NCI-H1048 (cell line): ENCODE results near the gene PDIK1L.
"Not testable (repeated sequence)": the region's sequence is repeated elsewhere in the genome, so short reads cannot be mapped to it uniquely, and the experiment has no call there.

ENCODE experiments used
- DNase-seq: peaks from one replicate; lab custom pipeline; 2025; lab: John Stamatoyannopoulos, UW

PDIK1L gene

DNA sequence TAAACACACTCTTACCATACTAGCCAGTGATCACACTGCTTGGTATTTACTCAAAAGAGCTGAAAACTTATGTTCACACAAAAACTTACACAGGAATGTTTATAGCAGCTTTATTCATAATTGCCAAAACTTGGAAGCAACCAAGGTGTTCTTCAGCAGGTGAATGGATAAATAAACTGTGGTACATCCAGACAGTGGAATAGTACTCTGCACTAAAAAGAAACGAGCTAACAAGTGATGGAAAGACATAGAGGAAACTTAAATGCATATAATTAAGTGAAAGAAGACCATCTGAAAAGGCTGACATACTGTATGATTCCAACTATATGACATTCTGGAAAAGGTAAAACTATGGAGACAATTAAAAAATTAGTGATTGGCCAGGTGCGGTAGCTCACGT, 20.7 kb upstream of the PDIK1L start:
- DNase-seq, result no peak

DNA sequence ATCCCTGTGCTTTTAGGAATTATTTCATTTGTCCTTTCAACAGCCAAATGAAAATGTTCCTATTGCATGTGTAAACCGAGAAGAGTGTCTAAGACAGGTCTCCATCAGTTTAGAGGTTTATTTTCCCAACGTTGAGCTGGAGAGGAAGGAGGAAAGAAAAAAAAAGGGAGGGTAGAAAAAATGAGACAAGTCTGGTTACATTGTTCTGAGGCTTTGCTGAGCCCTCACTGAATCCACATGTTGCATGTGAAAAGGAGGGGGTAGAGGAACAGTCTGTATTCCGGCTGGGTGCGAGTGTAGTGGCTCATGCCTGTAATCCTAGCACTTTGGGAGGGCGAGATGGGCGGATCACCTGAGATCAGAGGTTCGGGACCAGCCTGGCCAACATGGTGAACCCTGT, 19.2 kb upstream of the PDIK1L start:
- no peak for DNase-seq

DNA sequence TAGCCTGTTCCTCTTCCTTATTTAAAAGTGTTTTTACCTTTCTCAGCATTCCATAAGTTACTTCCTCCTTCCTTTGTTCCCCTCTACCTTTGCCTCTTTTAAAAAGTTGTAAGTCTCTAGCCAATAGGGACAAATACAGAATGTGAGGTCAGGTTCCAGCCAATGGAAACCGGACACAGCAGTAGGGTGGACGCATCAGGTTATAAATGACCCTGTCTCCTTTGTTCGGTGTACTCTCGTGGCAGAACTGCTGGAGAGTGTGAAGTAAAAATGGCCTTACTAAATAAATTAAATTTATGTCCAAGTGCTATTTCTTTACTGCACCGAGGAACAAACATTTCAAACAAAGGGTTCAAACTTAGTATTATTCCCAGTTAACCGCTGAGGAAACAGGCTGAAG, 18.1 kb upstream of the PDIK1L start:
- DNase-seq, result not testable (repeated sequence)

DNA sequence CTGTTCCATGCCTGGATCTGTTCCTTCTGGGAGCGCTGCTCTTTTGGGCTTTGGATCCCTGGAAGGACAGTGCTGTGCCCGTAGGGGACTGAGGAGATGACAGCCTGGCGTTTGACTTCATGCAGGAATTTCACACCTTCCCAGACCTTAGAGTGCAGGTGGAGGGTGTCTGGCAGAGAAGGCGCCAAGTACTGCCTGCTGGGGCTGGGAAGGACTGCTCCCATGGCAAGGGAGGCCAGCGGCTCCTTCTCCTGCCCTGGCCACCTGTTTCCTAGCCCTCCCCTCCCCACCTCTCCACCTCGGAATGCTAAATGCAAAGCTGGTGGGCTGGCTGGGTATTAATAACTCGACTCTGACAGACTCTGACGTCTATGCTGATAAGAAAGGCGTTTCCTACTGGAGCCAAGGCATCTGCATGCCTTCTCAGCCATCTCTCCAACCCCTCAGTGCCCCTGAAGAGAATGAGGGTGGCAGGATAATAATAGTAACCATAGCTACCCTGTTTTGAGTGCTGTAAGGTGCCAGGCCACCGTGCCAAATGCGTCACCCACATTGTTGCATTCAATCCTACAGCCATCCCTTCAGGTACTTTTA, 17.5 kb upstream of the PDIK1L start:
- DNase-seq, result no peak

DNA sequence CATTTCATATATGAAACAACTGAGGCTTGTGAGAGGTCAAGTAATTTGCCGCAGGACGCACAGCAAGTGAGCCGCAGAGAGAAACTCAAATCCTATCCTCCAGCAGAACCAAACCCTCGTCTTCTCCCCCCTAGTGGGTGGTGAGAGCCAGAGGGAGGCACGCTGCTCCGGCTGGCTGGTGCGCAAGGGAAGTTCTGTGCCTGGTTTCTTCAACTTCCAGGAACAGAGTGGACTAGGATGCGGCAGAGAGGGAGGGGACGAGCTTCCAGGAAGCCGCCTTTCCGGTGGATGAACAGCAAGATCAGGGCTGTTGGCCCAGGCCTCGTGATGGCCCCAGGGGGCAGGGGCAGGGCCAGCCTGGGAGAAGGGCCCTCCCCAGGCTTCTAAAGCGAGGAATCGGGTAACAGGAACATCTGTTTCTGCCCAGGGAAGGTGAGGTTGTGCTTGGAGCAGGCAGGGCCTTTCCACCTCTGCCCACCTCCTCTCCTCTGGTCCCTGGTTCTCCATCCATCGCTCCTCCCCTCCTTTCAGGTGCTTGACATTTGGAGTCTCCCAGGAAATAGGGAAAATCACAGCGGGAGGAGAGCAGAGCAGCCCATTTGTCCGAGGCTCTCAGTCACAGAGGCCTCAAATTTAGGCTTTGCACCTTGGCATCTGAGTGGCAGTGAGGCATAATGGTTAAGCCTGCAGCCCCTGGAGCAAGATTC, 16.8 kb upstream of the PDIK1L start:
- no peak for DNase-seq

DNA sequence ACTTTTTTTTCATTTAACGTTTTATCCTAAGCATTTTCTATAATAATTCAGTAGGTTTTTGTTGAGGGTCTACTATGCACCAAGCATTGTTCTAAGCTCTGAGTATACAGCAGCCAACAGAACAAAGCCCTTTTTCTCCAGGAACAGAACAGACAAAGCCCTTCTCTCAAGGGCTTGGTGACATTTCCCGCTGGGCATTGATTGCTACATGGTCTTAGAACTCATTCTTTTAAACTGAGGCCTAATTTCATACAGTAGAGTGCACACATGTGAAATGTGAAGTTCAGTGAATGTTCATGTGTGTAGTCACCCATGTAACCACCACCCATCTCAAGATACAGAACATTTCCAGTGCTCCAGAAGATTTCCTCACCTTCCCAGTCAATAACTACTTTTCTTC, 15.2 kb upstream of the PDIK1L start:
- no peak for DNase-seq

DNA sequence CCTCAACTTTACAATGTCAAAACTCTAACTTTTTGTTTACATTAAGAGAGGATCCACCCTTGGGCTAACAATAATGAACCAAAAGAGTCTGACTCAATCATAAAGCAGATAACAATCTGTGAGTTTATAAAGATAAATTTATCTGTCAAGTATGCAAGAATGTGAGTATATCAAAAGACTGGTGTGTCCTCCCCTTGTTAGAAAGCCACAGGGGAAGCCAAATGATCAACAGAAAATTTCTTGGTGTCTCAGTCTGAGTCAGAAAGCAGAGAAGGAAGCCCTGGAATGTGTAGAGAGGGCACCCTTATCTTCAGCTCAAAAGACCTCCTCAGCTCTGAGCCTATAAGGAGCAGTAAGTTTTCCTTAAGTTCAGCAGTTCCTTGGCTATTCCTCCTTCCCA, 13.9 kb upstream of the PDIK1L start:
- no peak for DNase-seq

DNA sequence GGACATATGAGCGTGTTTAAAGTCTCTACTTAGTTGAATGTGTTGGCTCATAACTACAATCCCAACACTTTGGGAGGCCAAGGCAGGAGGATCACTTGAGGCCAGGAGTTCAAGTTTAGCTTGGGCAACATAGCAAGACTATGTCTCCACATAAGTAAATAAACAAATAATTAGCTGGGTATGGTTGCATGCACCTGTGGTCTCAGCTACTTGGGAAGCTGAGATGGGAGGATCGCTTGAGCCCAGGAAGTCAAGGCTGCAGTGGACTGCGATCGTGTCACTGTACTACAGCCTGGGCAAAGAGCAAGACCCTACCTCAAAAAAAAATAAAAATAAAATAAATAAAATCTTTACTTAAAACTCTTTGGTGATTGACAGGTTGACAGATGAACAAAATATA, 13.0 kb upstream of the PDIK1L start:
- DNase-seq, result no peak

DNA sequence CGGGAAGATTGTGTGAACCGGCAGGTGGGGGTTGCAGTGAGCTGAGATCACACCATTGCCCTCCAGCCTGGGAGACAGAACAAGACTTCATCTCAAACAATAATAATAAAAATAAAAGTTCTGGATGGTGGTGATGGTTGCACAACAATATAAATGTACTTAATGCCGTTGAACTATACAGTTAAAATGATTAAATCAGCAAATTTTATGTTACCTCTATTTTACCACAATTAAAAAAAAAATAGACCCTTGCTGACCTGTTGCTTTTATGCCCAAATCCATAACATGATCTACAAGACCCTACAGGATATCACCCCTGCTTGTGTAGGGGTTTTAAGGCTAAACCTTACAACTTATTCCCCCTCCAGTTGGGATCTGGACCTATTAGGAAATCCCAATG, 11.8 kb upstream of the PDIK1L start:
- DNase-seq, result no peak

DNA sequence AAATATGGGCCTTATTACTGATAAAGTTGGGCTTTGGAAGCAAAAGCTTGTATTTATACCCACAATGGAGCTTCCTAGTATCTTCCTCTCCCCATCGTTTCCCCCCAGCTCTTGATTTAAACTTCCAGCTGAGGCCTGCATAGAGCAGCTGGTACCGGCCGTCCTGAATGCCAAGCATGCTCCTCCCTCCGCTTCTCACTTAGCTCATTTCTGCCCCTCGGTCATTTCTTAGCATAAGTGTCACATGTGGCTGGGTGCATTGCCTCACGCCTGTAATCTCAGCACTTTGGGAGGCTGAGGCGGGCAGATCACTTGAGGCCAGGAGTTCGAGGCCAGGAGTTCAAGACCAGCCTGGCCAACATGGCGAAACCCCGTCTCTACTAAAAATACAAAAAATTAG, 11.4 kb upstream of the PDIK1L start:
- not testable (repeated sequence) for DNase-seq

DNA sequence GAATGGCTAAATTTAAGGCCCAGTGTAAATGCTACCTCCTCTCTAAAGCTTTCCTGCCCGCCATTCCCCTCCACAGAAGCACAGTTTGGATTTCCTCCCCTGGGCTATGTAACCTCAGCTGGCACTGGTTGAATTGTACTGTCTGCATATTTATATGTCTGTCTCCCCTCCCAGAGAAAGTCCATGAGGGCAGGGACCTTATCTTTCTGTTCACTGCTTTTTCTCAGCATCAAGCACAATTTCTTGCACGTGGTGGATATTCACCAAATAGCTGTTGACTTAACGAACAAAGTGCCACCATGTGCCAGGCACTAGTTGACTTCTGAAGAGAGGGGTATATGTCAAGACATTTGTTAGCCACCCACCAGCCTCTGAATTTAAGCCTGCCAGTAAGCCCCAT, 9.5 kb upstream of the PDIK1L start:
- DNase-seq, result no peak

DNA sequence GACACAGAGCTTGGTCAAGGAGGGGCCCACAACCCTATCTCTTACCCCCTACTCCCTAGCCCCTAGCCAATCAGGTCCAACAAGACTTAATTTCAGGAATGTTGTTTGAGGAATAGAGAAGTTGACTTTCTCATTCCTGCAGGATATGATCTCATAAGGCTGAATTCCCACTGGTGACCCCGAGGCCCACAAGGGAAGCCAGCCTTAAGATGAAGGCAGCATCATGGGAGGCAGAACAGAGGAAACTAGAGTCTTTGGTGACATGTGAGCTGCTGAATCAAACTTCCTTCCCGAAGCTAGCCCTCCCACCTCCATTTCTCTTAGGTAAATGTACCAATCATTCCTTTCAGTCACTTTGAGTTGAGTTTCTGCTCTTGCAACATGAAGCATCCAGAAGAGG, 9.1 kb upstream of the PDIK1L start:
- no peak for DNase-seq

DNA sequence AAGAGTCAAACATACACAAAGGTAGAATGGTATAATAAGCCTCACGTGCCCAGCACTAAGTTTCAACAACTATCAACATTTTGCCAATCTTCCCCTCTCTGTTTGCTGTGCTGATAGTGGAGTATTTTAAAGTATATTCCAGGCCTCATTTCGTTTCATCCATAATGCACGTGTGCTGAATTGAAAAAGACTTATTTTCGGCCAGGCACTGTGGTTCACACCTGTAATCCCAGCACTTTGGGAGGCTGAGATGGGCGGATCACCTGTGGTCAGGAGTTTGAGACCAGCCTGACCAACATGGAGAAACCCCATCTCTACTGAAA, 6.4 kb upstream of the PDIK1L start:
- not testable (repeated sequence) for DNase-seq

DNA sequence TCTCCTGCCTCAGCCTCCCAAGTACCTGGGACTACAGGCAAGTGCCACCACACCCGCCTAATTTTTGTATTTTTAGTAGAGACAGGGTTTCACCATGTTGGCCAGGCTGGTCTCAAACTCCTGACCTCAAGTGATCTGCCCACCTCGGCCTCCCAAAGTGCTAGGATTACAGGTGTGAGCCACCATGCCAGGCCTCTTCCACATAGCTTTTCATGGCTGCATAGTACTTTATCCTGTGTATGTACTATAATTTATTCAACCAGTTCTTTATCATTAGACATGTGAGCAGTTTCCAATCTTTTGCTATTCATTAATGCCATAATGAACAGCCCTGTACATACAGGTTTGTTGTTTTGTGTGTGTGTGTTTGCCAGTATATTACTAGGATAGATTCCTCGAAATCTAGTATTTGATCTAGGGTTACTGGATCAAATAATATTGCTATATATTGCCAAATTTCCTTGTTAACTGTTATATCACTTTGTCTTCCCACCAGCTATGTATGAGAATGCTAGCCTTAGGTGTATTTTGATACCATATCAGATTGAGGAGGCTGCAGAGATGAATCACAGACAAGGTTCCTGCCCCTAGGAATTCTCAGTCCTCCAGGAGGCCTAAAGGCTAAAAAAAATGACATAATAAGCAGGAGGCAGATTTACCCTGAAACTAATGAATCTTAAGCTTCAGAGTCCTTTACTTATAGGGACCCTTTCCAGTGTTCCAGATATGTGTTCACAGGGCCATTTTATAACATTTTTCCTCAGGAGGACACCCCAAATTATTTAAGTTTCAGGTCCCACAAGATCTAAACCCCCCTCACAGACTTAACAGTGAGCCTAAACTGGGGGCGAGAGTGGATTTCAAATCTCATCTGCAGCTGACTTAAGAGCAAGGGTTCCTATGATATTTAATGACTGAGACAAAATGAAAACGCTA, 2.1 kb upstream of the PDIK1L start:
- DNase-seq, result no peak

DNA sequence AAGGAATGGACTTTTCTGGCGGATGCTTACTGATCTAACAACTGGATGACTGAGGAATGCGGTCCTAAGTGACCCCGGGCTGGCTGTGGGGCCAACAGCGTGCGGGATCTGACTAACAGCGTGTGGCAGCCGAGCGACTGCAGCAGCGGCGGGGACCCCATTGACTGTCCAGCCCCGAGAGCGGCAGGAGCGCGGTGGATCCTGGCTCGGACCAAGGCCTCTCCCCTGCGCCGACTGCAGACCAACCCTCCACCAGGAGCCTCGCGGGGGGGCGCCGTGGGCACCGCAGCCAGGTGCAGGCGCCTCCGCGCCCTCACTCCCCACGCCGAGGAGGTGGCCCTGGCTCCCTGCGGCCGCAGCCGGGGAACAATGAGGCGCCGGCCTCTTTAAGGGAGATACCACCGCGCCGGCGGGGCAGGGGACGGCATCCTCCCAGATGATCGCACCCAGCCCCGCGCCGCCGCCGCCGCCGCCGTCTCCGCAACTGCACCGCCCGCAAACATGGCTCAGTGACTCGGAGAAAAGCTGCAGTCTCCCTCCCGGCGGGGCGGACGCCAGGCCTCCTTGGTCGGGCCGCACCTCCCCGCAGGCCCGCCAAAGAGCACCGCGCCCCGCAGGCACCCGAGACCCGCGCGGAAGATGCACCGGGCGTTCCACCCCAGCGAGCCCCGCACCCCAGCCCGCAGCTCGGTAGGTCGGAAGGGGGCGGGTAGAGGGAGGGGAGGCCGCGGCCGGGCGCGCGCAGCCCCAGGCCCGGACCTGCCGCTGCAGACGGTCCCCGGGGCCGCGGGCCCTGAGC, 694 bp upstream of the PDIK1L start:
- DNase-seq, result peak; percentile 35

DNA sequence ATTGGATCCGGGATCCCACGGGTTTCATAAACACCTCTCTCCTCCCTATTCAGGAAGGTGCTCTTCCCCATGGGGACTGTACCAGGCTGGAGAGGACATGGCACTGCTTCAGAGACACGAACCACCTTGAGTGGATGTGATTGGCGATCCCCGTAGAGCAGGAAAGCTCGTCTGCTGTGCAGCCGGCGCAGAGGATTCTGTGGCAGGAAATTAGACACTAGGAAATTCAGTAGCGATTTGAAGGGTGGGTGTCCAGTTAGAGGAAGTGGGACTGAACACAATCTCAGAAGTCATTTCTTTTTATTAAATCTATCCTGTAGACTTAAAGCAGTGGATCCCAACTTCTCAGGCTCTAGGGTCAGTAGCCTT, 767 bp downstream of the PDIK1L start:
- DNase-seq, result no peak

DNA sequence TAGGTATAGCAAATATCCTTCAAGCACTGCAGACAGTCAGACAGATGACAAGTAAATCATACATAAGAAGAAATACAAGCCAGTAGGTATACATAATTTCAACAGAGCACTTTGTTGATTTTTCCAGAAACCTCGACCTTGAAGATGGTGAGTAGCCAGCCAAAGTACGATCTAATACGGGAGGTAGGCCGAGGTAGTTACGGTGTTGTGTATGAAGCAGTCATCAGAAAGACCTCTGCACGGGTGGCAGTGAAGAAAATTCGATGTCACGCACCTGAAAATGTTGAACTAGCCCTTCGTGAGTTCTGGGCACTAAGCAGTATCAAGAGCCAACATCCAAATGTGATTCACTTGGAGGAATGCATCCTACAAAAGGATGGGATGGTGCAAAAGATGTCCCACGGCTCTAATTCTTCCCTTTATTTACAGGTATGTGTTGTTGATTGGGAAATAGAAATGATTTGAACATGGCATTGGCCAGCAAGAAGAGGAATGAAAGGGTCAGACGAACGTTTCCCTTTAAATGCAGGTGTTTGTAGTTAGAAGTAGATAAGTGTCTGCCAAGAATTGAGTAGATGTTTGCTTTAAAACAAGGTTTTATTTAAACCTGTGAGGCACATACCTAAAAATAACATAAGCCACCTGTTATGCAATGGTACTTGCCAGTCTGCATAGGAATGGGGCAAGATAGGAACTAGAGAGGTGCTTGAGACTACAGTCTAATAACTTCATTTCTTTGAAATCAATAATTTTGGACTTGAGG, 2.7 kb downstream of the PDIK1L start:
- no peak for DNase-seq

DNA sequence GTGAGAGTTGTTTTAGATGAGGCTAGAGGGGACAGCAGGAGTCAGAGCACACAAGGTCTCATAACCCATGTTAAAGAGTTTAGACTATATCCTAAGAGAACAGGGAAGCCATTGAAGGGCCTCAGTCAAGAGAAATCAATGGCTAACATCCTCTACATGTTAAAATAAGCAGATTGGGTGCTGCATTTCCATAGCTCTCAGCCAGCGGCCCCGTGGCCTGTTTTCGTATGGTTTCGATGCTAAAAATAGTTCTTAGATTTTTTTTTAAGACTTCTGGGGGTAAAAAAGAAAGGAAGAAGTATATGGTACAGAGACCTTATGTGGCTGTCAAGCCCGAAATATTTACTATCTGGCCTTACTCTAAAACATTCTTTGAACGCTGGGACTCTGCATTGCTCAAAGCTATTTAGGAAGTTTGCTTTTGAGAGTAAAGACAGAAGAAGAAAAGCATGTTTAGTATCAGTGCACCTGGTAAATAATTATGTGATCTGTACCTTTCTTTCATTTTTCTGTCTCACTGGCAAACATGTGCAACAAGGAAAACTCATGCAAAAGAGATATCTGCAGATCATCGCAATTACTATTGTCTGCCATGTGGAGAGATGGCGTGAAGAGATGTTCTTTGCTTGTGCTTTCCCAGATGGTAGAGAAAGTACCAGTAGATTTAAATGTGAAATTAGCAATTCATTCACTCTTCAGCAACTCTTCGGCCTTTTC, 8.4 kb downstream of the PDIK1L start:
- DNase-seq, result no peak

DNA sequence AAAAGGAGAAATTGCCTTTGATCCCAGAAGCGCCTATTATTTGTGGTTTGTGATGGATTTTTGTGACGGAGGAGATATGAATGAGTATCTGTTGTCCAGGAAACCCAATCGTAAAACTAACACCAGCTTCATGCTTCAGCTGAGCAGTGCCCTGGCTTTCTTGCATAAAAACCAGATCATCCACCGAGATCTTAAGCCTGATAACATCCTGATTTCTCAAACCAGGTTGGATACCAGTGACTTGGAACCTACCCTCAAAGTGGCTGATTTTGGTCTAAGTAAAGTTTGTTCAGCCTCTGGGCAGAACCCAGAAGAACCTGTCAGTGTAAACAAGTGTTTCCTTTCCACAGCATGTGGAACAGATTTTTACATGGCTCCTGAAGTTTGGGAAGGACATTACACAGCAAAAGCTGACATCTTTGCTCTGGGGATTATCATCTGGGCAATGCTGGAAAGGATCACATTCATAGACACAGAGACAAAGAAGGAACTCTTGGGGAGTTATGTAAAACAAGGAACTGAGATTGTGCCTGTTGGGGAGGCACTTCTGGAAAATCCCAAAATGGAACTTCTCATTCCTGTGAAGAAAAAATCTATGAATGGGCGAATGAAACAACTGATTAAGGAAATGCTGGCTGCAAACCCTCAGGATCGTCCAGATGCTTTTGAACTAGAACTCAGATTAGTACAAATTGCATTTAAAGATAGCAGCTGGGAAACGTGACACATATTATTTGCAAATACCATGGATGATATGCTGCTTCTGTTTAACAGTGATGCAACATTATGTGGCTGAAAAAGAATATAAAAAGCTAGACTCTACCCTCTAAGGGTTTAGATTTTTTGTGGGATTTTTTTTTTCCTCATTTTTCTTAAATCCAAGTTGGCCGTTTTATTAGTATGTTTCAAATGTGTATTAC, 10.5 kb downstream of the PDIK1L start:
- no peak for DNase-seq
